ENCODE measurements around the gene SOS2.

DNA sequence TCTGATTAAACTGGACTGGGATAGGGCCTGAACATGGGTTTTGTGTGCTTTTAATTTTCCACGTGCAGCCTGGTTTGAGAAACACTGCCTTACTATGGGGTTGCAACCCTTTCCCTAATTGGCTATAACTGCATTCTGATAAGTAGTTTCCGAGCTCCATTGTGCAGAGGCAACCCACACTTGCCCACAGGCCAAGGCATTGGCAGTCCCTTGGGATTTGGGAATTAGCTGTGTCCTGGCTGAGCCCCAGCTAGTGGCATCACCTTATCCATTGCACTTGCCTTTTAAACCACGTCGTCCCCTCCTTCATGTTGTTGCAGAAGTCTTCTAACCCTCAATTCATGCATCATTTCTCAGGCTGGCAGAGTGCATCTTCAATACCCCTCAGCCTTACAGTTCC, 125.2 kb downstream of the SOS2 start:
- TF ChIP-seq POLR2AphosphoS5 (IDR thresholded peaks at IDR 0.05) (no peak), POLR2A (IDR thresholded peaks at IDR 0.05) (no peak), EP300 (IDR thresholded peaks at IDR 0.05) (no peak)
- TF ChIP-seq, protein P1, sequence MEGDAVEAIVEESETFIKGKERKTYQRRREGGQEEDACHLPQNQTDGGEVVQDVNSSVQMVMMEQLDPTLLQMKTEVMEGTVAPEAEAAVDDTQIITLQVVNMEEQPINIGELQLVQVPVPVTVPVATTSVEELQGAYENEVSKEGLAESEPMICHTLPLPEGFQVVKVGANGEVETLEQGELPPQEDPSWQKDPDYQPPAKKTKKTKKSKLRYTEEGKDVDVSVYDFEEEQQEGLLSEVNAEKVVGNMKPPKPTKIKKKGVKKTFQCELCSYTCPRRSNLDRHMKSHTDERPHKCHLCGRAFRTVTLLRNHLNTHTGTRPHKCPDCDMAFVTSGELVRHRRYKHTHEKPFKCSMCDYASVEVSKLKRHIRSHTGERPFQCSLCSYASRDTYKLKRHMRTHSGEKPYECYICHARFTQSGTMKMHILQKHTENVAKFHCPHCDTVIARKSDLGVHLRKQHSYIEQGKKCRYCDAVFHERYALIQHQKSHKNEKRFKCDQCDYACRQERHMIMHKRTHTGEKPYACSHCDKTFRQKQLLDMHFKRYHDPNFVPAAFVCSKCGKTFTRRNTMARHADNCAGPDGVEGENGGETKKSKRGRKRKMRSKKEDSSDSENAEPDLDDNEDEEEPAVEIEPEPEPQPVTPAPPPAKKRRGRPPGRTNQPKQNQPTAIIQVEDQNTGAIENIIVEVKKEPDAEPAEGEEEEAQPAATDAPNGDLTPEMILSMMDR (IDR thresholded peaks at IDR 0.05), result no peak
